H1 (cell line): ENCODE data around the gene TMC3.

Source experiments
- ATF3 ChIP-seq: IDR thresholded peaks from 2 replicates; pipeline ENCODE4 v1.6.1; 2011; ENCODE audit warnings: low read depth, mild to moderate bottlenecking, low read length; ENCODE audit not compliant: insufficient read depth
- BACH1 ChIP-seq: IDR thresholded peaks from 2 replicates; pipeline ENCODE4 v1.6.1; 2012; ENCODE audit warnings: low read length, improper control_type of control experiment
- CEBPB ChIP-seq: IDR thresholded peaks from 2 replicates; pipeline ENCODE4 v1.6.1; 2012; ENCODE audit warnings: low read depth, low read length
- CTCF ChIP-seq, 3 experiments: IDR thresholded peaks; 1 replicate in 2 of 3; 2 replicates in 1 of 3; pipeline versions ENCODE4 v1.5.1 to v1.6.1; 2011; ENCODE audit warnings: low read length in 3 of 3, mild to moderate bottlenecking in 3 of 3, inconsistent platforms in 2 of 3, low read depth in 1 of 3, moderate library complexity in 1 of 3; ENCODE audit not compliant: insufficient read depth in 1 of 3; ENCODE audit errors: control extremely low read depth in 1 of 3
- POLR2A ChIP-seq, 2 experiments: IDR thresholded peaks; 1 replicate in 1 of 2; 2 replicates in 1 of 2; pipeline ENCODE4 v1.6.1; 2011; ENCODE audit warnings: low read depth in 2 of 2, low read length in 2 of 2, mild to moderate bottlenecking in 2 of 2; ENCODE audit errors: control extremely low read depth in 1 of 2
- POLR2AphosphoS5 ChIP-seq: IDR thresholded peaks from 2 replicates; pipeline ENCODE4 v1.6.1; 2011; ENCODE audit warnings: low read depth, low read length
- RNF2 ChIP-seq: fragments of 200-900, 300-1000 bp; sonication (generic); IDR thresholded peaks from 2 replicates; pipeline ENCODE4 v1.7.1; 2016; ENCODE audit warnings: borderline replicate concordance, low read depth, mild to moderate bottlenecking, antibody characterized with exemption, low read length; ENCODE audit not compliant: poor library complexity, severe bottlenecking; ENCODE audit errors: missing control alignments
- SUZ12 ChIP-seq: fragments of 200-600 bp; sonication (generic); IDR thresholded peaks from 2 replicates; pipeline ENCODE4 v1.6.1; 2012; ENCODE audit warnings: mild to moderate bottlenecking, inconsistent platforms, low read length, moderate library complexity, mixed read lengths
- USF2 ChIP-seq: IDR thresholded peaks from 2 replicates; pipeline ENCODE4 v1.6.1; 2011; ENCODE audit warnings: low read length, improper control_type of control experiment
- YY1 ChIP-seq: IDR thresholded peaks from 2 replicates; pipeline ENCODE4 v1.6.1; 2011; ENCODE audit warnings: low read depth, mild to moderate bottlenecking, low read length

- TF ChIP-seq CTCF (IDR thresholded peaks at IDR 0.05; ENCODE audit: control extremely low read depth in 1 of 3, insufficient read depth in 1 of 3, low read depth in 1 of 3, low read length in 3 of 3), result no peak
- no peak for TF ChIP-seq SUZ12
- TF ChIP-seq POLR2AphosphoS5, result no peak
- no peak for TF ChIP-seq POLR2A (IDR thresholded peaks at IDR 0.05; ENCODE audit: control extremely low read depth in 1 of 2, low read depth in 2 of 2, low read length in 2 of 2)
- TF ChIP-seq CEBPB, result no peak
- TF ChIP-seq BACH1, result no peak
- no peak for TF ChIP-seq YY1
- TF ChIP-seq RNF2, result no peak
- TF ChIP-seq USF2, result no peak
- no peak for TF ChIP-seq ATF3
Measured at GRCh38 chr15:81419332-81419943, 45.4 kb upstream of the TMC3 start.
